Endodermal cell (in vitro differentiated cells): Measurements from ENCODE around the gene ZSCAN1. TPM values are rescaled to one million over a fixed set of nuclear protein-coding genes. Genes with fewer than 3 reads are reported as not detected.

Experiments
- DNase-seq: peaks from one replicate; pipeline ENCODE4 v3.0.0-alpha.2; 2017
- H3K27ac ChIP-seq: 2 replicates; pipeline ENCODE4 v1.5.1; 2013; ENCODE audit warnings: mild to moderate bottlenecking, low read depth, low read length, moderate library complexity
- H3K27me3 ChIP-seq: 2 replicates; pipeline ENCODE4 v1.6.1; 2013; ENCODE audit warnings: mild to moderate bottlenecking, low read length, moderate library complexity; ENCODE audit not compliant: insufficient read depth, control insufficient read depth, poor library complexity, severe bottlenecking
- H3K36me3 ChIP-seq: 2 replicates; pipeline ENCODE4 v1.7.0; 2013; ENCODE audit warnings: mild to moderate bottlenecking, low read length, moderate library complexity; ENCODE audit not compliant: control insufficient read depth, insufficient read depth
- H3K4me1 ChIP-seq: one replicate; pipeline ENCODE4 v1.7.0; 2013; ENCODE audit warnings: low read length; ENCODE audit not compliant: control insufficient read depth, insufficient read depth
- H3K4me3 ChIP-seq: 2 replicates; pipeline ENCODE4 v1.5.1; 2013; ENCODE audit warnings: mild to moderate bottlenecking, low read length, moderate library complexity
- H3K9ac ChIP-seq: 2 replicates; pipeline ENCODE4 v1.6.1; 2013; ENCODE audit warnings: mild to moderate bottlenecking, low read length, moderate library complexity; ENCODE audit not compliant: poor library complexity, severe bottlenecking; ENCODE audit errors: extremely low read depth
- H3K9me3 ChIP-seq: 2 replicates; pipeline ENCODE4 v1.6.1; 2013; ENCODE audit warnings: mild to moderate bottlenecking, low read length, moderate library complexity; ENCODE audit not compliant: control insufficient read depth
- H3K27ac Mint-ChIP-seq: 2 replicates; pipeline ENCODE4 v1.8.0; 2020; ENCODE audit warnings: mixed read lengths
- H3K27me3 Mint-ChIP-seq: 2 replicates; pipeline ENCODE4 v1.8.0; 2021; ENCODE audit warnings: mild to moderate bottlenecking, mixed read lengths; ENCODE audit not compliant: insufficient read depth
- H3K36me3 Mint-ChIP-seq: 2 replicates; pipeline ENCODE4 v1.8.0; 2020; ENCODE audit warnings: low read depth, mixed read lengths
- H3K4me1 Mint-ChIP-seq: 2 replicates; pipeline ENCODE4 v1.8.0; 2020; ENCODE audit warnings: mixed read lengths
- H3K4me3 Mint-ChIP-seq: 2 replicates; pipeline ENCODE4 v1.8.0; 2020; ENCODE audit warnings: mild to moderate bottlenecking, moderate library complexity, mixed read lengths
- H3K9me3 Mint-ChIP-seq: 2 replicates; pipeline ENCODE4 v1.8.0; 2020; ENCODE audit warnings: mild to moderate bottlenecking, mixed read lengths
- WGBS, 2 experiments: methylation state at CpG; one replicate each; pipeline versions ENCODE4 v1.1.5 to v1.1.7; 2013; ENCODE audit warnings: missing lambda C conversion rate in 2 of 2, mixed read lengths in 1 of 2; ENCODE audit not compliant: insufficient coverage in 1 of 2, insufficient read length in 1 of 2; 5-methylcytosine and 5-hydroxymethylcytosine counted together
- total RNA-seq, 2 donors: library from RNA; stranded (reverse); fragmentation: NEBNext Ultra II Directional in 1 of 2; extraction: Animal tissue kit (Norgen Biotek cat#: 25700) in 1 of 2; gene quantifications; 2 replicates in 1 of 2; 3 replicates in 1 of 2; pipeline ENCODE4 v1.2.1, GENCODE V29; 2021
- TF ChIP-seq, protein P1 (sequence below): fragments of 200-600 bp; sonication (generic); conservative IDR thresholded peaks from 2 replicates; pipeline ENCODE4 v1.5.0; 2021; ENCODE audit warnings: antibody characterized with exemption, mild to moderate bottlenecking

The ZSCAN1 gene
- total RNA-seq, 2 donors from 2014 or later: 1.5 to 2.2 TPM

DNA sequence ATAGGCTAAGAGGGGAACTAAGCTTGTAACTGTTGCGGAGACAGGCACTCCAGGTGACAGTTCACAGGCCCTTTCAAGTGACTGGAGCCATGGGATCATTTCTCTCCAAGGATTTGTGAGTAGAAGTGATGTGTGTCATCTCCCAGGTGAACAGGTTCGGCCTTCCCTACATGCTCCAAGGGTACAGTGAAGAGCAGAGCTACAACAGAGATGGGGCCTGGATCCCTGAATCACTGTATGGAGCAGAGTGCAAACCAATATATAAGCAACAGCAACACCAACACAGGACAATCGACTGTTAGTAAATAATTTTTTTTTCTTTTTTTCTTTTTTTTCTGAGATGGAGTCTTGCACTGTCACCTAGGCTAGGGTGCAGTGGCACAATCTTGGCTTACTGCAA is 49.2 kb downstream of the ZSCAN1 start:
- Mint-ChIP-seq H3K4me1 (no peaks in the 10 kb centered on the region), H3K4me3 (no peak overlapping the region), H3K27ac (no peak overlapping the region), H3K27me3 (no peaks in the 10 kb centered on the region), H3K9me3 (peaks cover 47% of the 10 kb centered on the region), H3K36me3 (peaks cover 45% of the 10 kb centered on the region)
- TF ChIP-seq, protein P1, sequence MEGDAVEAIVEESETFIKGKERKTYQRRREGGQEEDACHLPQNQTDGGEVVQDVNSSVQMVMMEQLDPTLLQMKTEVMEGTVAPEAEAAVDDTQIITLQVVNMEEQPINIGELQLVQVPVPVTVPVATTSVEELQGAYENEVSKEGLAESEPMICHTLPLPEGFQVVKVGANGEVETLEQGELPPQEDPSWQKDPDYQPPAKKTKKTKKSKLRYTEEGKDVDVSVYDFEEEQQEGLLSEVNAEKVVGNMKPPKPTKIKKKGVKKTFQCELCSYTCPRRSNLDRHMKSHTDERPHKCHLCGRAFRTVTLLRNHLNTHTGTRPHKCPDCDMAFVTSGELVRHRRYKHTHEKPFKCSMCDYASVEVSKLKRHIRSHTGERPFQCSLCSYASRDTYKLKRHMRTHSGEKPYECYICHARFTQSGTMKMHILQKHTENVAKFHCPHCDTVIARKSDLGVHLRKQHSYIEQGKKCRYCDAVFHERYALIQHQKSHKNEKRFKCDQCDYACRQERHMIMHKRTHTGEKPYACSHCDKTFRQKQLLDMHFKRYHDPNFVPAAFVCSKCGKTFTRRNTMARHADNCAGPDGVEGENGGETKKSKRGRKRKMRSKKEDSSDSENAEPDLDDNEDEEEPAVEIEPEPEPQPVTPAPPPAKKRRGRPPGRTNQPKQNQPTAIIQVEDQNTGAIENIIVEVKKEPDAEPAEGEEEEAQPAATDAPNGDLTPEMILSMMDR: no peak
- Histone ChIP-seq H3K27me3 (no peaks in the 10 kb centered on the region), H3K4me3 (no peak overlapping the region), H3K9ac (no peak overlapping the region), H3K27ac (no peak overlapping the region), H3K4me1 (no peaks in the 10 kb centered on the region), H3K36me3 (peaks cover 25% of the 10 kb centered on the region), H3K9me3 (peaks cover 18% of the 10 kb centered on the region)
- no peak for DNase-seq
- 86 to 100% methylated on average over 2 of the region's 3 CpGs for WGBS, 2 experiments

DNA sequence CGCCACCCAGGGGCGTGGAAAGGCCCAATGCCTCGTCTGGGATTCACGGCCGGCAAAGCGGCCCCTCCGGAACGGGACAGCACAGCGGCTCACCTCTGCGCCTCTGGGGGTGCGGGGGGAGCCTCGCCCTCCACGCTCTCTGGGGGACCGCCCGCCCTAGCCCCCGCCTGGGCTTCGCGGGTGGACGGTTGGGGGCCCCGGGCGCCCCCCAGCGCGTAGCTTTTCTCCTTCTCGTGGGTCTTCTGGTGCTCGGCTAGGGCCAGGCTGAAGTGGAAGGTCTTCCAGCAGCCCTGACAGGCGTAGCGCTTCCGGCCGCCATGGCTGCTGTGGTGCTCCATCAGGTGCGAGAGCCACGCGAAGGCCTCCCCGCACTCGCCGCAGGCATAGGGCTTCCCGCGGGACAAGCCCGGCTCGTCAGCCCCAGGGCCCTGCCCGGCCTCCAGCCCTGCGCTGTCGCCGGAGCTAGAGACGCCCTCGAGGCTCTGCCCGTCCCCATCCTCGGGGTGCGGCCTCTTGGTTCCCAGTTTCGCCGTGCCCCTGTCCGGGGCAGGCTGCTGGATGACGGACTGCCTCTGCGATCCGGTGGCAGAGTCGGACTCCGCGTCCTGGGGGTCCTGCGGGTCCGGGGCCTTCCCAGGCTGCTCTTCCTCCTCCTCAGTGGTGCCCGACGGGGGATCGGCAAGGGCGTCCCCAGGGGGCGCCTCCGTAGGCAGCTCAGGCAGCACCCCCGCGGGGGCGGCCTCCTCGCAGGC is 50.9 kb downstream of the ZSCAN1 start:
- H3K4me3 ChIP-seq: no peak overlapping the region
- peaks cover 34% of the 10 kb centered on the region for H3K9me3 Mint-ChIP-seq
- no peaks in the 10 kb centered on the region for H3K4me1 Mint-ChIP-seq
- peaks cover 34% of the 10 kb centered on the region for H3K36me3 ChIP-seq
- H3K4me1 ChIP-seq: no peaks in the 10 kb centered on the region
- H3K27ac ChIP-seq: no peak overlapping the region
- no peaks in the 10 kb centered on the region for H3K27me3 Mint-ChIP-seq
- 95 to 97% methylated on average over 41 to 69 of the region's 69 CpGs for WGBS, 2 experiments
- H3K9me3 ChIP-seq: peaks cover 19% of the 10 kb centered on the region
- no peaks in the 10 kb centered on the region for H3K27me3 ChIP-seq
- peaks cover 52% of the 10 kb centered on the region for H3K36me3 Mint-ChIP-seq
- TF ChIP-seq, protein P1: no peak
- H3K9ac ChIP-seq: no peak overlapping the region
- no peak overlapping the region for H3K4me3 Mint-ChIP-seq
- DNase-seq: no peak
- H3K27ac Mint-ChIP-seq: no peak overlapping the region

DNA sequence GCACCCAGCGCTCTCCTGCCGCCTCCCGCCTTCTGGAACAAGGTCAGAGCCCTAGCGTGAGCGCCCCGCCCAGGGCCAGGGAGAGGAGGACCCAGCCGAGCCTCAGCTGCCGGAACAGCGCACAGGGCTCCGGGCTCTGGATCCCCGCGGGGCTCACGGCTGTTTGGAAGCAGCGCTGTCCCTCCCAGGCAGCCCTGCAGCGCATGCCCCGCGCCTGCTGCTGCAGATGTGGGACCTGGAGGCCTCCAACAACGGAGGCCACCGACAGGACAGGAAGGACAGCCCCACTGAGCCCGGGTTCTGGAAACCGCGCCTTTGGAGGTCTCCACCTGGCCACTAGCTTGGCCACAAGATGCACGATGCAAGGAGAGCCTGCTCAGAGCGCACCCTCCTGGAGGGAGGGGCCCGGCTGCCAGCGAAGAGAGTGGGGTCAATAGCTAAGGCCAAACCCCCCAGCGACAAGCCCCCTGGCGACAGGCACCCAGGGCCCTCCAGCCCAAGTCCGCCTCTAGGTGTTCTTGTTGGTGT is 51.6 kb downstream of the ZSCAN1 start:
- Histone ChIP-seq H3K9ac (no peak overlapping the region), H3K36me3 (peaks cover 40% of the 10 kb centered on the region), H3K4me1 (no peaks in the 10 kb centered on the region), H3K27ac (no peak overlapping the region), H3K4me3 (no peak overlapping the region), H3K9me3 (peaks cover 19% of the 10 kb centered on the region), H3K27me3 (no peaks in the 10 kb centered on the region)
- 90 to 94% methylated on average over 17 to 29 of the region's 29 CpGs for WGBS, 2 experiments
- Mint-ChIP-seq H3K4me3 (no peak overlapping the region), H3K4me1 (no peaks in the 10 kb centered on the region), H3K27ac (no peak overlapping the region), H3K36me3 (peaks cover 57% of the 10 kb centered on the region), H3K27me3 (no peaks in the 10 kb centered on the region), H3K9me3 (peaks cover 27% of the 10 kb centered on the region)
- no peak for DNase-seq
- TF ChIP-seq, protein P1: no peak
